HG02884 (cell line): ENCODE results near the gene SPATA25.
"Not testable (repeated sequence)": the region's sequence is repeated elsewhere in the genome, so short reads cannot be mapped to it uniquely, and the experiment has no call there.

Source experiments
- ATAC-seq: cut with Tn5 transposase; IDR thresholded peaks from one replicate; pipeline ENCODE4 v1.9.1; 2021; ENCODE audit warnings: mild to moderate bottlenecking, moderate library complexity; ENCODE audit not compliant: unreplicated experiment

The SPATA25 gene

GRCh38 chr20:45894797-45895196 lies 7.4 kb upstream of the SPATA25 start:
- no peak for ATAC-seq

GRCh38 chr20:45893831-45894230 lies 6.4 kb upstream of the SPATA25 start:
- ATAC-seq: no peak

GRCh38 chr20:45892828-45893500 lies 5.5 kb upstream of the SPATA25 start:
- no peak for ATAC-seq

GRCh38 chr20:45892049-45892825 lies 4.8 kb upstream of the SPATA25 start:
- ATAC-seq: no peak

GRCh38 chr20:45890985-45891983 lies 3.9 kb upstream of the SPATA25 start, which contains the start of the genes CTSA and NEURL2:
TSS of gene CTSA (plus strand) at chr20:45891335. CDS start at chr20:45891569, 234 bp downstream.
TSS of gene NEURL2 (minus strand) at chr20:45891208. CDS start at chr20:45890991, 217 bp downstream.
- peak; percentile 71 for ATAC-seq

GRCh38 chr20:45890077-45890984 lies 2.9 kb upstream of the SPATA25 start:
- no peak for ATAC-seq

- ATAC-seq: no peak
Measured at GRCh38 chr20:45888681-45889080, 1.3 kb upstream of the SPATA25 start.

GRCh38 chr20:45886590-45887345 lies 654 bp downstream of the SPATA25 start:
- no peak for ATAC-seq

GRCh38 chr20:45883100-45883469 lies 4.3 kb downstream of the SPATA25 start:
- ATAC-seq: no peak

GRCh38 chr20:45882469-45883099 lies 4.8 kb downstream of the SPATA25 start:
- ATAC-seq: no peak

GRCh38 chr20:45880988-45881788 lies 6.2 kb downstream of the SPATA25 start, which contains the start of gene ZSWIM1:
TSS of gene ZSWIM1 (plus strand) at chr20:45881227. CDS start at chr20:45882593, 1,366 bp downstream.
- ATAC-seq: peak; percentile 95

GRCh38 chr20:45878076-45878761 lies 9.2 kb downstream of the SPATA25 start:
- ATAC-seq: no peak

GRCh38 chr20:45874576-45874975 lies 12.8 kb downstream of the SPATA25 start:
- no peak for ATAC-seq

- ATAC-seq: not testable (repeated sequence)
Measured at GRCh38 chr20:45874104-45874481, 13.3 kb downstream of the SPATA25 start.

- no peak for ATAC-seq
Measured at GRCh38 chr20:45873409-45874103, 13.9 kb downstream of the SPATA25 start.

GRCh38 chr20:45872626-45873025 lies 14.8 kb downstream of the SPATA25 start:
- no peak for ATAC-seq

GRCh38 chr20:45867819-45868176 lies 19.6 kb downstream of the SPATA25 start:
- no peak for ATAC-seq
